GM21390 (cell line): ENCODE data around the gene NUP133.
"Not testable (repeated sequence)": the region's sequence is repeated elsewhere in the genome, so short reads cannot be mapped to it uniquely, and the experiment has no call there.

ENCODE experiments used
- ATAC-seq: cut with Tn5 transposase; IDR thresholded peaks from one replicate; pipeline ENCODE4 v1.9.1; 2021; ENCODE audit not compliant: unreplicated experiment

NUP133 gene

DNA sequence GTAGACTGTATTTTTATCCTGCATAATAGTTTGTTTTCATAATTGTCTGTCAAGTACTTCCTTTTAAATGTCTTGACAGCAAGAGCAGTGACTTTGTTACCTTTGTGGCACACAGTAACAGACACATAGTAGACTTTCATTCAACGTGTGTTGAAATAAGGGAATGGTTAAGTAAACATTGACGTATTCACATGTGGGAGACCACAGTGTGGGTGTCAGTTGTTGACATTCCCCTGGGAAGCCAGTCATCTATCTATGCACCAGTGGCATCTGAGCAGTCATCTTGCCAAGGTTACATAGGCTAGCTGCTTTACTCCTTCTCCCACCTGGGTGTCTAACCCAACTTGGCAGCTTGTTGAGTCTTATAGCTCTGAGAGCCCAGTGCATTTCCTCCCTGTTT, 1.4 kb upstream of the NUP133 start:
- no peak for ATAC-seq

- ATAC-seq, result no peak
These were observed 739 bp upstream of the NUP133 start for GRCh38 chr1:229508823-229509337.

DNA sequence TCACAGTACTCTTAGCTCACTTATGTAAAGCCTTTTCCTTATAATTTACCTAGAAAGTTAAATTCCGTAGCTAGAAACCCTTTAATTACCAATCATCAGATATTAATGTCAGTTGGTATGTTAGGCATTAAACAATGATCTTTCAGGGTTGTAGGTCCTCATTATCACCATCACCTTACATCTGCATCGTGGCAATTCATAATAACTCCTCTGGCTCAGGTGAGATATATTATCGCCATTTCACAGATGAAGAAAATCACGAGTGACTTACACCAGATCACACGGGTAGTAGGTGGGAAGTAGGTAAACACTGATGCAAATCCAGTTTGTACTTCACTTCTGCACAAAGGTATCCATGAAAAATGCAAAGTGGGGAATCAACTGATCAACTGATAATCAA, 639 bp downstream of the NUP133 start:
- peak; percentile 6 for ATAC-seq

- no peak for ATAC-seq
These were observed 1.5 kb downstream of the NUP133 start for GRCh38 chr1:229506633-229507032.

DNA sequence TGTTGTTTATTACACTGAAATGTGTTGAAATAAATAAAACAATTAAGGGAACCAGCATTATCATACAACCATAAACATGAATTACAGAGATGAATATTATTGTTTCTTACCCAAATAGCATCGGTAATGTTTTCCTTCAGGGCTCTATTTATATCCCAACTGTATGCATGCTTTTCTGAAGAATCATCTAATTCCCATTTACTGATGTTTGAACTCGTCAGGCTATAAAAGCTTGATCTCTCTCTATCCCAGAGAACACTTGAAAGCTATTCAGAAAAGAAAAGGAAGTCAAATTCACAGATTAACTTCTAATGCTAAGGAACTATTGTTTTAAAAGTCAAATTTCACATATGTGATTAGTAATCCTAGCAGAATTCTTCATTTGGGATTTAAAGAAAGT, 12.4 kb downstream of the NUP133 start:
- ATAC-seq, result no peak

- no peak for ATAC-seq
These were observed 21.0 kb downstream of the NUP133 start for GRCh38 chr1:229487181-229487580.

DNA sequence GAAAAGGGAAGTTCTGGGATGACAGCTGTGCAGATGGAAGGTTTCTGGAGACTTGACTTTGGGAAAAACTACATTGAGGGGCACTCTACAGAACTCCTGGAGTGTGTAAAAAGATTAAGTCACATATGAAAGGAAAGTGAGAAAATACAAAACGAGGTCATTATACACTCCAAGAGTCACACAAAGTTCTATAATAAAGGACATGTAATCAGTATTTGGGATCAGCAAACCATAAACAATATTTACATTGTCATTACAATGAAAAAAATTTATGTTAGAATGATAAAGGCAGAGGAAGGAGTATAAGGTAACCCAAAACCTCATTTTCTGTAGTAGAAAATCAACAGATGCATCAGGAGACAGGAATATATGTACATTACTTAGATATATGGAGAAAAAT, 22.8 kb downstream of the NUP133 start:
- no peak for ATAC-seq

DNA sequence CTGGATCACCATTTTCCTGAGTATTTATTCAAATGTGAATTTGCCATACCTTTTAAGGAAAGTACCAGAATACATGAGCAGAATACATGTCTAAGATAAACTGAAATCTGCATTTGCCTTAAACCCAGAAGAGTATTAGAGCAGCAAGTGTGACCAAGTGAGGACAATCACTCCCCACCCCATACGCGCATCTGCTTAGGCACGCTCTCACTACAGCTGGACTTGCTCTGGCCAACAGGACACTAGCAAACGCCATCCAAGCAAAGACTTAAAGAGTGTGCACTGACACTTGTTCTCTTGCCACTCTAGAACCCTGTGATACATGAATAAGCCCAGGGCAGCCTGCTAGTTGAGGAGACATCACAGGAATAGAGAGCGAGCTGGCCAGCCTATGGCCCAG, 25.6 kb downstream of the NUP133 start:
- no peak for ATAC-seq

DNA sequence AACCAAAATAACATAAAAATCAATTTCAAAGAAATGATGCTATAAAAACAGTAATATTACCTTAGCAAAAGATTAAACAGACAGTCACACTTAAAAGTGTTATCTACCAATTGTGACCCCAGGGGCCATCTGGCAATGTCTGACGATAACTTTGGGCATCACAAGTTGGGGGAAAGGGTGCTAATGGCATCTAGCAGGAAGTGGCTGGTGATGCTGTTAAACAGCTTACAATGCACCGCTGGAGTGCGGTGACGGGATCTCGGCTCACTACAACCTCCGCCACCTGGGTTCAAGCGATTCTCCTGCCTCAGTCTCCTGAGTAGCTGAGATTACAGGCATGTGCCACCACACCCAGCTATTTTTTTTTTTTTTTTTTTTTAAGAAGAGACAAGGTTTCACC, 27.6 kb downstream of the NUP133 start:
- no peak for ATAC-seq

- peak; percentile 74 for ATAC-seq
These were observed 28.3 kb downstream of the NUP133 start for GRCh38 chr1:229479660-229480399.

DNA sequence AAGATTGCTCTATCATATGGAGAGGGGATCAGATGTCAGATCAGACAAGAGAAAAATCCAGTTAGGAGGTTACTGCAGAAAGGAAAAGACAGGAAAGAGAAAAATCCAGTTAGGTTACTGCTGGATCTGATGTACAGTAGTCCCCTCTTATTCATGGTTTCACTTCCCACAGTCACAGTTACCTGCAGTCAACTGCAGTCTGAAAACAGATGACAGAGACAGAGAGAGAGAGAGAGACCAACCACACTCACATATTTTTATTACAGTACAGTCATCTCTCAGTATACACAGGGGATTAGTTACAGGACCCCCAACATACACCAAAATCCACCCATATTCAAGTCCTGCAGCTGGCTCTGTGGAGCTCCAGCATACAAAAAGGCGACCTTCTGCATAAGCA, 29.3 kb downstream of the NUP133 start:
- ATAC-seq, result peak; percentile 72

DNA sequence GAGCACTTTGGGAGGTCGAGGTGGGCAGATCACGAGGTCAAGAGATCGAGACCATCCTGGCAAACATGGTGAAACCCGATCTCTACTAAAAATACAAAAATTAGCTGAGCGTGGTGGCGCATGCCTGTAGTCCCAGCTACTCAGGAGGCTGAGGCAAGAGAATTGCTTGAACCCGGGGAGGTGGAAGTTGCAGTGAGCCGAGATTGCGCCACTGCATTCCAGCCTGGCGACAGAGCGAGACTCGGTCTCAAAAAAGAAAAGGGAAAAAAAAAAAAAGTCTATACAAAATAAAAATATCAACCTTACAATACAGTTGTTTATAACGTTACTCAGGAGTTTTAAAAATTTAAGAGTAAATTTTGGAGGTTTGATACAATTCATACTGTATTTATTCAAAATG, 32.3 kb downstream of the NUP133 start:
- not testable (repeated sequence) for ATAC-seq

DNA sequence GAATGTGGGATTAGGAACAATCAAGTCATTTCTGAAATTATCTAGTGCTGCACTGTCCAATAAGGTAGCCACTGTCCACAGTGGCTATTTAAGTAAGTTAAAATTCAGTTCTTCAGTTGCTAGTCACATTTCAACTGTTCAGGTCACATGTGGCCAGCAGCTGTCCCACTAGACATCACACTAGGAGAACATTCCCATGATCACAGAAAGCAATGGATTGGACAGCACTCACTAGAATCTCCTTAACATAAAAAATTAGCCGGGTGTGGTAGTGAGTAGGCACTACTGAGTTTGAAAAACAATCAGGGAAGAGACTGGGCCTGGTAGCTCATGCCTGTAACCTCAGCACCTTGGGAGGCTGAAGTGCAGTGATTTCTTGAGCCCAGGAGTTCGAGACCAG, 33.6 kb downstream of the NUP133 start:
- ATAC-seq, result no peak

GRCh38 chr1:229471175-229471574, 37.0 kb downstream of the NUP133 start:
- ATAC-seq, result no peak

GRCh38 chr1:229470406-229471043, 37.6 kb downstream of the NUP133 start:
- no peak for ATAC-seq

DNA sequence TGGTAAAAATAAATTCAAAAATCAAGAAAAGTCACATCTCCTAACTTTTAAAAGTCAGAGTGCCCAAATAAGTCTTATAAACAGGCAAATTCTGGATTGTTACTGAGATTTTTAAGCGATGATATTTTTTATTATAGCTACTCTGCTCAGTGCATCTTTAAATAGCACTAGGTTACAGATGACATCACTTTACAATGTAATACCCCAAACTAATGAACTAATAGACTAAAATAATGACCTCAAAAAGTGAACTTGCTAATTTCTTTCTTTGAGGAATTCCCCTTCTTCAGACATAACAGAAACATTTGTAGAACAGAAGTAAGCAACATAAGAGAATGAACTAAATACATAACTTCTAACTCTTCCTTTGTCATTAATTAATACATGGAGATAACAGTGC, 41.3 kb downstream of the NUP133 start:
- ATAC-seq, result no peak

GRCh38 chr1:229464672-229465071, 43.5 kb downstream of the NUP133 start:
- ATAC-seq, result no peak

- ATAC-seq, result no peak
These were observed 47.0 kb downstream of the NUP133 start for GRCh38 chr1:229461032-229461668.

GRCh38 chr1:229459815-229460214, 48.3 kb downstream of the NUP133 start:
- no peak for ATAC-seq

GRCh38 chr1:229457436-229457835, 50.7 kb downstream of the NUP133 start:
- ATAC-seq, result no peak

GRCh38 chr1:229456016-229456415, 52.1 kb downstream of the NUP133 start:
- no peak for ATAC-seq

DNA sequence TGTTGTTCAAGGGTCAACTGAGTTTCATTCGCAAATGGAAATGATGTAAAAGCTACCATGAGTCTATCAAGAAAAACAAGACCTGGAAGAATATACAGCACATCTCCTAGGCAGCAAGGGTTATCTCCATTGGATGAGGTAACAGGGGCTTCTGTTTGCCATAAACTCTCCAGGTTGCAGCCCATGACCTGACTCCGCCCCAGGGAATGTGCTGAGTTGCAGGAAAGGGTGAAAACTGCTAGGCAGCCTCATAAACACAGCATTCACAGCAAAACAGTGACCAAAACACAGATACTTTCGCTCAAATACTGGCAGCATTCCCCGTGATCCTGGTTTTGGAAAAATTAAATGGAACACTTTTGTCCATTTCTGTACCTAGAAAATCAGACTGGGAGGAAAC, 54.1 kb downstream of the NUP133 start:
- no peak for ATAC-seq
